ENCODE data around the gene HPSE2.

The HPSE2 gene

DNA sequence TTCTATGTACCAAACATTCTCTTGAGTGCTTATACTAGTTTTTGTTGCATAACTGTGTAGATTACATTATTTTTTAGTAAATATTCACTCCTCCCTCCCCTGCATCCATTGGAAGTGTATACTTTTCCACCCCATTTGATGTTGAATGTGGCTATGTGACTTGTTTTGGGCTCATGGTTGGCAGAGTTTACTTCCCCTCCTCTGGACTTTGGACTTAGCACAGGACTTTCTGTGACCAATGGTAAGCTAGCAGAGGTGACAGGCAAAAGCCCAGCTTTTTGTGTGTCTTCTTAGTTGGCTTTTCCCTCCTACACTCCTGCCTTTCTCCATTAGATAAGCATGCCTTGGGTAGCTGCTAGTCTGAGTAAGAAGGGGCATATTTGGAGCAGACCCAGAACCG is 353.9 kb downstream of the HPSE2 start:
- no peaks in the 10 kb centered on the region for H3K9me3 ChIP-seq (ENCODE audit: insufficient read depth, low read length, severe bottlenecking)
- no peak for ATAC-seq (ENCODE audit: insufficient read depth, low read depth)
- H2AFZ ChIP-seq (ENCODE audit: low read depth, low read length), result no peak overlapping the region
- no peak overlapping the region for H3K27ac ChIP-seq (ENCODE audit: low read length)
- H3K4me2 ChIP-seq (ENCODE audit: insufficient read depth, low read length), result no peak overlapping the region
- H4K20me1 ChIP-seq (ENCODE audit: insufficient read depth, low read length), result no peaks in the 10 kb centered on the region
- no peak for DNase-seq
- no peaks in the 10 kb centered on the region for H3K27me3 ChIP-seq (ENCODE audit: insufficient read depth, low read length, poor library complexity)
- no peaks in the 10 kb centered on the region for H3K36me3 ChIP-seq (ENCODE audit: insufficient read depth, low read length)
- TF ChIP-seq EZH2 (IDR thresholded peaks at IDR 0.05; ENCODE audit: borderline replicate concordance, low read depth, low read length, severe bottlenecking), result no peak
- TF ChIP-seq, protein P1, sequence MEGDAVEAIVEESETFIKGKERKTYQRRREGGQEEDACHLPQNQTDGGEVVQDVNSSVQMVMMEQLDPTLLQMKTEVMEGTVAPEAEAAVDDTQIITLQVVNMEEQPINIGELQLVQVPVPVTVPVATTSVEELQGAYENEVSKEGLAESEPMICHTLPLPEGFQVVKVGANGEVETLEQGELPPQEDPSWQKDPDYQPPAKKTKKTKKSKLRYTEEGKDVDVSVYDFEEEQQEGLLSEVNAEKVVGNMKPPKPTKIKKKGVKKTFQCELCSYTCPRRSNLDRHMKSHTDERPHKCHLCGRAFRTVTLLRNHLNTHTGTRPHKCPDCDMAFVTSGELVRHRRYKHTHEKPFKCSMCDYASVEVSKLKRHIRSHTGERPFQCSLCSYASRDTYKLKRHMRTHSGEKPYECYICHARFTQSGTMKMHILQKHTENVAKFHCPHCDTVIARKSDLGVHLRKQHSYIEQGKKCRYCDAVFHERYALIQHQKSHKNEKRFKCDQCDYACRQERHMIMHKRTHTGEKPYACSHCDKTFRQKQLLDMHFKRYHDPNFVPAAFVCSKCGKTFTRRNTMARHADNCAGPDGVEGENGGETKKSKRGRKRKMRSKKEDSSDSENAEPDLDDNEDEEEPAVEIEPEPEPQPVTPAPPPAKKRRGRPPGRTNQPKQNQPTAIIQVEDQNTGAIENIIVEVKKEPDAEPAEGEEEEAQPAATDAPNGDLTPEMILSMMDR (IDR thresholded peaks at IDR 0.05; ENCODE audit: borderline replicate concordance, extremely low read depth, low read length, poor library complexity, severe bottlenecking), result no peak
- H3K4me3 ChIP-seq (ENCODE audit: low read depth in 1 of 2, low read length in 2 of 2), result no peak overlapping the region
- no peaks in the 10 kb centered on the region for H3K4me1 ChIP-seq (ENCODE audit: insufficient read depth, low read length)
- H3K79me2 ChIP-seq (ENCODE audit: insufficient read depth, low read length), result no peaks in the 10 kb centered on the region
- no peak overlapping the region for H3K9ac ChIP-seq (ENCODE audit: low read depth, low read length)

DNA sequence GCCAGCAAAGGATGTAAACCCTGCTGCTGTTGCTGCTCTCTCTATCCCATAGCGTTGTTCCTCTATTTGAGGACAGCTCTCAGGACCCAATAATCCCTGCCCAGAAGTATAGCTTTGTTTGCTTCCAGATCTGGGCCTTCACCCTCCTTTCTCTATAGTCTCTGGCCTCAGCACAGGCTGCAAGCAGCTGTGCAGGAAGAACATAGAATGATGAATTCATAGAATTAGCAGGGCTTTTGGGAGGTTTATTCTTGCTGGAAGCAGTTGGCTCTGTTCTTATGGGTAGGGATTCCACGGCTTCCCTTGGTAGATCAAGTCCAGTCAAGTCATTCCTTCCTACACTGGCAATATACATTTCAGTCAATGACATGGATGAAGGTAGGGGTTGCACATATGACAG is 354.7 kb downstream of the HPSE2 start:
- Histone ChIP-seq H2AFZ (ENCODE audit: low read depth, low read length) (no peak overlapping the region), H3K9ac (ENCODE audit: low read depth, low read length) (no peak overlapping the region), H4K20me1 (ENCODE audit: insufficient read depth, low read length) (no peaks in the 10 kb centered on the region), H3K4me3 (ENCODE audit: low read depth in 1 of 2, low read length in 2 of 2) (no peak overlapping the region), H3K27ac (ENCODE audit: low read length) (no peak overlapping the region), H3K4me1 (ENCODE audit: insufficient read depth, low read length) (no peaks in the 10 kb centered on the region), H3K27me3 (ENCODE audit: insufficient read depth, low read length, poor library complexity) (no peaks in the 10 kb centered on the region), H3K9me3 (ENCODE audit: insufficient read depth, low read length, severe bottlenecking) (no peaks in the 10 kb centered on the region), H3K4me2 (ENCODE audit: insufficient read depth, low read length) (no peak overlapping the region), H3K79me2 (ENCODE audit: insufficient read depth, low read length) (no peaks in the 10 kb centered on the region), H3K36me3 (ENCODE audit: insufficient read depth, low read length) (no peaks in the 10 kb centered on the region)
- TF ChIP-seq EZH2 (IDR thresholded peaks at IDR 0.05; ENCODE audit: borderline replicate concordance, low read depth, low read length, severe bottlenecking), result no peak
- TF ChIP-seq, protein P1 (IDR thresholded peaks at IDR 0.05; ENCODE audit: borderline replicate concordance, extremely low read depth, low read length, poor library complexity, severe bottlenecking), result no peak
- no peak for ATAC-seq (ENCODE audit: insufficient read depth, low read depth)
- no peak for DNase-seq

DNA sequence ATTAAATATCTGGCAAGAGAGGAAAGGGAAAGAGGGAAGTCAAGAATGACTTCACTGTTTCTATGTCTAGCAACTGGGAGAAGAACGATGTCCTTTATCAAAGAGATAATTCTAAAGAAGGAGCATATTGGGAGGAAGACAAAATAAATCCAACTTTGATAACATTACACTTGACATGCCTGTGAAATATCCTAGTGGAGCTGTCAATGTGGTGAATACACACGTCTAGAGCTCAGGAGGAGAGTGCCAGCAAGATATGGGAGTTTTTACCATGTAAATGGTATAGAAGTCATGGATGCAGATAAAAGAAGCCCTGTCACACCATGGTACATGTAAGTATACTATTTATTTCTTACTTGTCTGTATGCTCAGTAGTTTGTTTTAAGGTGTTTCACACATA is 356.7 kb downstream of the HPSE2 start:
- Histone ChIP-seq H3K9me3 (ENCODE audit: insufficient read depth, low read length, severe bottlenecking) (no peaks in the 10 kb centered on the region), H3K27me3 (ENCODE audit: insufficient read depth, low read length, poor library complexity) (no peaks in the 10 kb centered on the region), H3K9ac (ENCODE audit: low read depth, low read length) (no peak overlapping the region), H4K20me1 (ENCODE audit: insufficient read depth, low read length) (no peaks in the 10 kb centered on the region), H3K4me1 (ENCODE audit: insufficient read depth, low read length) (no peaks in the 10 kb centered on the region), H3K79me2 (ENCODE audit: insufficient read depth, low read length) (no peaks in the 10 kb centered on the region), H3K4me3 (ENCODE audit: low read depth in 1 of 2, low read length in 2 of 2) (no peak overlapping the region), H2AFZ (ENCODE audit: low read depth, low read length) (no peak overlapping the region), H3K36me3 (ENCODE audit: insufficient read depth, low read length) (no peaks in the 10 kb centered on the region), H3K4me2 (ENCODE audit: insufficient read depth, low read length) (no peak overlapping the region), H3K27ac (ENCODE audit: low read length) (no peak overlapping the region)
- DNase-seq (no peak), ATAC-seq (ENCODE audit: insufficient read depth, low read depth) (no peak)
- TF ChIP-seq EZH2 (IDR thresholded peaks at IDR 0.05; ENCODE audit: borderline replicate concordance, low read depth, low read length, severe bottlenecking), result no peak
- TF ChIP-seq, protein P1 (IDR thresholded peaks at IDR 0.05; ENCODE audit: borderline replicate concordance, extremely low read depth, low read length, poor library complexity, severe bottlenecking), result no peak

DNA sequence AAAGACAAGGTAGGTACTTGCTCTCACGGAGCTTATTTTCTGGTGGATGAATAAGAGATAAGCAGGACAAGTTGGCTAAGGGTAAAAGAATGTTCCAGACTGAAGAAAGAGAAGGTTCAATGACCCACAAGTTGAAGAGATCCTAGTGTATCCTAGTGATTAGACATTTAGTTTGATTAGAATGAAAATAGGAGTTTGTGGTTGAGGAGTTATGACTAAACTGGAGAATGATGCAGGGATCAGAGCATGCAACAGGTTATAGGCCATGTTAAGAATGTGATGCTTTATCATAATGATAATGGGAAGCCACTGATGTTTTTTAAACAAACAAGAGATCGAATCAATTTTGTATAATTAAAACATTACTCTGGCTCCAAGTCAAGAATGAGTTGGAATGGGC is 357.2 kb downstream of the HPSE2 start:
- ATAC-seq (ENCODE audit: insufficient read depth, low read depth) (no peak), DNase-seq (no peak)
- Histone ChIP-seq H2AFZ (ENCODE audit: low read depth, low read length) (no peak overlapping the region), H3K4me1 (ENCODE audit: insufficient read depth, low read length) (no peaks in the 10 kb centered on the region), H3K36me3 (ENCODE audit: insufficient read depth, low read length) (no peaks in the 10 kb centered on the region), H3K4me2 (ENCODE audit: insufficient read depth, low read length) (no peak overlapping the region), H3K4me3 (ENCODE audit: low read depth in 1 of 2, low read length in 2 of 2) (no peak overlapping the region), H3K79me2 (ENCODE audit: insufficient read depth, low read length) (no peaks in the 10 kb centered on the region), H3K27ac (ENCODE audit: low read length) (no peak overlapping the region), H3K9me3 (ENCODE audit: insufficient read depth, low read length, severe bottlenecking) (no peaks in the 10 kb centered on the region), H4K20me1 (ENCODE audit: insufficient read depth, low read length) (no peaks in the 10 kb centered on the region), H3K27me3 (ENCODE audit: insufficient read depth, low read length, poor library complexity) (no peaks in the 10 kb centered on the region), H3K9ac (ENCODE audit: low read depth, low read length) (no peak overlapping the region)
- TF ChIP-seq, protein P1 (IDR thresholded peaks at IDR 0.05; ENCODE audit: borderline replicate concordance, extremely low read depth, low read length, poor library complexity, severe bottlenecking), result no peak
- TF ChIP-seq EZH2 (IDR thresholded peaks at IDR 0.05; ENCODE audit: borderline replicate concordance, low read depth, low read length, severe bottlenecking), result no peak

Measured in DND-41 (cell line).